ENCODE data around the gene TRPC1.

TRPC1 gene

GRCh38 chr3:142723968-142724681 is at the start of gene TRPC1:
Gene TRPC1, plus strand, starts transcription at chr3:142724034. Its CDS starts 526 bp downstream, at chr3:142724560.
- TF ChIP-seq CTCF (IDR thresholded peaks at IDR 0.05): no peak

DNA sequence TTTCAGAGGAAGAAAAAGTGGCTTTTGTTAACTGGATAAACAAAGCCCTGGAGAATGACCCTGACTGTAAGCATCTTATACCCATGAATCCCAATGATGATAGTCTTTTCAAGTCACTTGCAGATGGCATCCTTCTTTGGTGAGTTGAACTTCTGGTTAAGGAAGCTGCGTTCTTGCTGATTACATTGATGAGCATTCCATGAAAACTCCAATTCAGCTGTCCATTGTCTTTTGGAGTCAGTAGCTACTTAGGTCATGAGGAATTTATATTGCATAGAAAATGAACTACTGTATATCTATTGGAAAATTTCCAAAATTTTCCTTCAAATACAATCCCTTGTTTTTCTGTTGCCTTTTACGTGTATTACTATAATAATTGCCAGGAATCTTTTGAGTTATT is 47.7 kb upstream of the TRPC1 start:
- TF ChIP-seq CTCF (IDR thresholded peaks at IDR 0.05): no peak

- no peak; the same call in 1 of the 2 replicates for TF ChIP-seq CTCF (IDR thresholded peaks at IDR 0.05)
Measured at GRCh38 chr3:142680710-142681109, 43.1 kb upstream of the TRPC1 start.

GRCh38 chr3:142690613-142691012 is 33.2 kb upstream of the TRPC1 start:
- TF ChIP-seq CTCF (IDR thresholded peaks at IDR 0.05): no peak

DNA sequence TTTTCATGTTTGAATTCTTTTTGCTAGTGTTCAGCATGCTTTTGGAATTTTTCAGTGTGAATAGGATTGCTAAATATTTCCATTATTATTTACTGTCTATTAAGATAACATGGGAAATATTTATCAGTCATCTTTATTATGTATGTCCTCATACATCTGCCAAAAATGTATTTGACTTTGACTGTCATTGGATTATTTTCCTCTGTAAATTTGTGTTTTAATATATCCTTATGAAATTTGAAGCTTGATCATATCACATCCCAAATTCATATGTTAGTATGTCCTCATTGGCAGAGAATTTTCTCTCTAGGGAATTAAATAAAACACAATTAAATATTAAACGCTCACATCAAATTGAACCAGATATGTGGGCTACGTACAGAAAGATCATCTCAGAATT is 32.3 kb upstream of the TRPC1 start:
- no peak for TF ChIP-seq CTCF (IDR thresholded peaks at IDR 0.05)

- TF ChIP-seq CTCF (IDR thresholded peaks at IDR 0.05): no peak
Measured at GRCh38 chr3:142693136-142693853, 30.5 kb upstream of the TRPC1 start.

DNA sequence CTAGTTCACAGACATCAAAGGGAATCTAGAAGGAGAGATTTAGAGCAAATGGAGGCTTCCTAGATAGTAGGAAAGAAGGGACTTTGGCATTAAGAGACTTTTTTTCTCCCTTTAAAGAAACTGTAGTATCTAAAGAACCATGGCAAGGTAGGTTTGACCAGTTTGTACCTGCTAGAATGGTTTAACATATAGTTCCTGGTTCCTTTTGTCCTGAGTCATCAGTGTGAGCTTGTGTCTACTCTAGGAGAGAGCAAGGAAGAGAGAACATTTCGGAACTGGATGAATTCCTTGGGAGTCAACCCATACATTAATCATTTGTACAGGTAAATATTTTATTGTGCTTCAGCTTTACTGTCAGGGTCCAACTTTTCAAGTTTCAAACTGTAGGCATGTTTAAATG is 29.6 kb upstream of the TRPC1 start:
- TF ChIP-seq CTCF (IDR thresholded peaks at IDR 0.05): no peak

All from LNCAP (cell line).